Colonic mucosa (tissue), 4 donors: ENCODE data around the gene ELANE. TPM values are rescaled to one million over a fixed set of nuclear protein-coding genes. Genes with fewer than 3 reads are reported as not detected.

ENCODE experiments used
- DNase-seq: peaks from one replicate; pipeline ENCODE4 v3.0.0-alpha.2; 2020
- H3K27ac ChIP-seq: fragments of 200-600 bp; one replicate; pipeline ENCODE4 v1.8.0; 2021
- H3K27me3 ChIP-seq: fragments of 200-600 bp; one replicate; pipeline ENCODE4 v1.8.0; 2021
- H3K36me3 ChIP-seq: fragments of 200-600 bp; one replicate; pipeline ENCODE4 v1.8.0; 2021
- H3K4me1 ChIP-seq: fragments of 200-600 bp; one replicate; pipeline ENCODE4 v1.8.0; 2021; ENCODE audit warnings: mild to moderate bottlenecking
- H3K4me3 ChIP-seq: fragments of 200-600 bp; one replicate; pipeline ENCODE4 v1.8.0; 2021
- H3K9ac ChIP-seq, 2 donors: one replicate each; pipeline ENCODE4 v1.7.0; 2013; ENCODE audit warnings: control low read depth in 2 of 2, low read depth in 2 of 2, low read length in 2 of 2
- H3K9me3 ChIP-seq: fragments of 200-600 bp; one replicate; pipeline ENCODE4 v1.8.0; 2021
- CTCF ChIP-seq: fragments of 200-600 bp; IDR thresholded peaks from one replicate; pipeline ENCODE4 v1.8.0; 2022; ENCODE audit warnings: antibody characterized with exemption, mild to moderate bottlenecking
- intact Hi-C: fragments of 100-400 bp; cut with DNase I; formaldehyde crosslinking; loops from one replicate; pipeline ENCODE4 v1.14.1; 2022
- total RNA-seq, 2 donors: library from RNA; stranded (reverse); fragmentation: NEBNext Ultra II Directional in 1 of 2; extraction: Animal tissue kit (Norgen Biotek cat#: 25700) in 1 of 2; gene quantifications; one replicate each; pipeline ENCODE4 v1.2.1, GENCODE V29; 2021
- donor health status: healthy.
- donor health status: DM: no; HTN: no; CAD: no.
- donor health status: DM: no; HTN: no; CAD: no.

The ELANE gene
- total RNA-seq, 2 donors from 2014 or later, result not detected

- peak overlapping the region in 1 of 2 donors; percentile 1 for H3K9ac ChIP-seq
- DNase-seq, result peak; percentile 76
- H3K27me3 ChIP-seq, result peaks cover 9% of the 10 kb centered on the region
- no peaks in the 10 kb centered on the region for H3K9me3 ChIP-seq
- H3K4me1 ChIP-seq, result no peaks in the 10 kb centered on the region
- TF ChIP-seq CTCF, result no peak
- no peak overlapping the region for H3K27ac ChIP-seq
- no peaks in the 10 kb centered on the region for H3K36me3 ChIP-seq
- H3K4me3 ChIP-seq, result no peak overlapping the region
- intact Hi-C loops, result loop anchor here (10.0 kb wide), 1 partner anchor 123 kb away; the partner anchor contains the start of gene WDR18
Measured at GRCh38 chr19:861756-862580, 9.9 kb downstream of the ELANE start.

GRCh38 chr19:862581-863314, 10.6 kb downstream of the ELANE start:
- Histone ChIP-seq H3K9ac (peak overlapping the region in 1 of 2 donors; percentile 35), H3K36me3 (no peaks in the 10 kb centered on the region), H3K4me3 (no peak overlapping the region), H3K9me3 (no peaks in the 10 kb centered on the region), H3K4me1 (no peaks in the 10 kb centered on the region), H3K27ac (no peak overlapping the region), H3K27me3 (peaks cover 9% of the 10 kb centered on the region)
- DNase-seq, result peak; percentile 74
- intact Hi-C loops, result loop anchor here (10.0 kb wide), 1 partner anchor 122 kb away; the partner anchor contains the start of gene WDR18
- TF ChIP-seq CTCF, result no peak

- no peaks in the 10 kb centered on the region for H3K4me1 ChIP-seq
- intact Hi-C loops, result loop anchor here (10.0 kb wide), 1 partner anchor 122 kb away; the partner anchor contains the start of gene WDR18
Measured at GRCh38 chr19:863315-863620, 11.2 kb downstream of the ELANE start.

GRCh38 chr19:866769-867300, 14.7 kb downstream of the ELANE start:
- intact Hi-C loops, result loop anchor here (5.0 to 10.0 kb wide), 2 partner anchors 50 to 118 kb away; partner anchors contain the start of genes KISS1R and WDR18

More at GRCh38 chr19:863315-863620, 11.2 kb downstream of the ELANE start:
- Histone ChIP-seq H3K27me3 (peaks cover 9% of the 10 kb centered on the region), H3K9me3 (no peaks in the 10 kb centered on the region), H3K9ac (no peak overlapping the region), H3K4me3 (no peak overlapping the region), H3K27ac (no peak overlapping the region), H3K36me3 (no peaks in the 10 kb centered on the region)
- no peak for DNase-seq
- no peak for TF ChIP-seq CTCF

More at GRCh38 chr19:866769-867300, 14.7 kb downstream of the ELANE start:
- Histone ChIP-seq H3K36me3 (no peaks in the 10 kb centered on the region), H3K4me1 (peaks cover under 1% of the 10 kb centered on the region), H3K9ac (no peak overlapping the region), H3K27me3 (no peaks in the 10 kb centered on the region), H3K9me3 (no peaks in the 10 kb centered on the region), H3K4me3 (no peak overlapping the region), H3K27ac (no peak overlapping the region)
- DNase-seq, result no peak
- TF ChIP-seq CTCF, result no peak
